ENCODE measurements around the gene UBB.

GRCh38 chr17:16378636-16379282, 2.1 kb upstream of the UBB start:
- no peak for TF ChIP-seq EP300 (IDR thresholded peaks at IDR 0.05)
- no peak for TF ChIP-seq CTCF (IDR thresholded peaks at IDR 0.05)
- no peak for TF ChIP-seq POLR2A (IDR thresholded peaks at IDR 0.05)
